Esophagus (tissue), 2 donors: ENCODE measurements around the gene ETV1. TPM values are rescaled to one million over a fixed set of nuclear protein-coding genes. Genes with fewer than 3 reads are reported as not detected.

Source experiments
- H3K27ac ChIP-seq, 2 donors: one replicate each; pipeline ENCODE4 v1.5.1; 2013; ENCODE audit warnings: low read depth in 2 of 2, mild to moderate bottlenecking in 2 of 2, inconsistent platforms in 1 of 2, low read length in 1 of 2, moderate library complexity in 1 of 2
- H3K27me3 ChIP-seq, 2 donors: one replicate each; pipeline ENCODE4 v1.6.1; 2013; ENCODE audit warnings: low read length in 2 of 2, control low read depth in 1 of 2, mild to moderate bottlenecking in 1 of 2; ENCODE audit not compliant: insufficient read depth in 2 of 2, control insufficient read depth in 1 of 2
- H3K36me3 ChIP-seq, 2 donors: one replicate each; pipeline ENCODE4 v1.6.1; 2013; ENCODE audit warnings: low read length in 1 of 2; ENCODE audit not compliant: control insufficient read depth in 2 of 2, insufficient read depth in 2 of 2
- H3K4me1 ChIP-seq, 2 donors: one replicate each; pipeline ENCODE4 v1.6.1; 2013; ENCODE audit warnings: low read length in 1 of 2; ENCODE audit not compliant: control insufficient read depth in 2 of 2, insufficient read depth in 2 of 2
- H3K4me3 ChIP-seq, 2 donors: one replicate each; pipeline ENCODE4 v1.5.1; 2013; ENCODE audit warnings: low read length in 2 of 2, mild to moderate bottlenecking in 2 of 2, low read depth in 1 of 2, moderate library complexity in 1 of 2
- H3K9me3 ChIP-seq, 2 donors: one replicate each; pipeline ENCODE4 v1.6.1; 2013; ENCODE audit warnings: mild to moderate bottlenecking in 2 of 2, low read depth in 1 of 2, low read length in 1 of 2, moderate library complexity in 1 of 2; ENCODE audit not compliant: control insufficient read depth in 2 of 2, insufficient read depth in 1 of 2
- WGBS, 2 donors: extraction: QIAGEN DNeasy Blood & Tissue Kit; methylation state at CpG; one replicate each; pipeline ENCODE4 v1.1.7; 2013; 5-methylcytosine and 5-hydroxymethylcytosine counted together
- polyA plus RNA-seq, 2 donors: library from polyadenylated mRNA; stranded (reverse); fragments of 200-250 nt; gene quantifications; one replicate each; pipeline ENCODE4 v1.2.3, GENCODE V29; 2013
- donor health status: healthy with polysubstance abuse.
- donor health status: Bipolar disorder and iron deficiency.

Gene ETV1
- polyA plus RNA-seq, 2 donors = 0.65 to 1.2 TPM

DNA sequence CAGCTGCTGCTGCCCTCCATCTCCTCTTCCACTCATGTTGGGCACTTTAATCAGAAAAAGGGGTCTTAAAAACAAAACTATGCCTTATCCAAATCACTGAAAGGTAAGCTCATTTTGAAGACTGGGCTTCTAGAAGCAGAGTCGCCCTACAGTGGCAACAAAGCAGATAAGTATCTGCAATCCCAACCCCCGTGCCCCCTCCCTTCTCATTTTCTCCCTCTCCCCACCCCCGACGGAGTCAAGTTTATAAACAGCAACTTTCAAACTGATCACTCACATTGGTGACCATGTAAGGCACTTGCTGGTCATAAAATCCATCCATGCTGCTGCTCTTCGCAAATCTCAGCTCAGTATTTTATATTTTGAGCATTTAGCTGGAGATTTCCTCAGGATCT, 738 bp downstream of the ETV1 start:
- Histone ChIP-seq H3K27me3 (no peaks in the 10 kb centered on the region), H3K4me3 (peak overlapping the region; percentile 75 to 93), H3K4me1 (no peaks in the 10 kb centered on the region), H3K27ac (no peak overlapping the region), H3K36me3 (no peaks in the 10 kb centered on the region), H3K9me3 (no peaks in the 10 kb centered on the region)
- 1 to 9% methylated on average over 5 of the region's 5 CpGs for WGBS, 2 donors

DNA sequence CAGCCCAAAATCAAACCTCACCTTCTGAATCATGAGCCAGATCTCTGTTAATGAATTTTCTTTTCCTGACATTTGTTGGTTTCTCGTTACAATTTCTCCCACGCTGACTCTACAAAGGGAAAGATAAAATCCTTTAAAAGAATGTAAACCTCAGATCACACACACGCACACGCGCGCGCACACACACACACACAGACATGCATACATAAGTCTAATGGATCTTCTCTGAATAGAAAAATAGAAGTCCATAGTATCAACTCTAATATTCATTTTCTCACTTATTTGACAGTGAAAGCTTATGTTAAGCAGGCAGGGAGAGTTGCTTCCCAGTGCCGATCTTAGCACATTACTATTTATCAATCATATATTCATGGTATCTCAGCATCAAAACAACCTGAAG, 1.4 kb downstream of the ETV1 start:
- 18 to 26% methylated on average over 8 of the region's 8 CpGs for WGBS, 2 donors
- no peak overlapping the region for H3K4me3 ChIP-seq
- H3K4me1 ChIP-seq = no peaks in the 10 kb centered on the region
- no peaks in the 10 kb centered on the region for H3K27me3 ChIP-seq
- H3K9me3 ChIP-seq = no peaks in the 10 kb centered on the region
- no peaks in the 10 kb centered on the region for H3K36me3 ChIP-seq
- H3K27ac ChIP-seq = no peak overlapping the region

DNA sequence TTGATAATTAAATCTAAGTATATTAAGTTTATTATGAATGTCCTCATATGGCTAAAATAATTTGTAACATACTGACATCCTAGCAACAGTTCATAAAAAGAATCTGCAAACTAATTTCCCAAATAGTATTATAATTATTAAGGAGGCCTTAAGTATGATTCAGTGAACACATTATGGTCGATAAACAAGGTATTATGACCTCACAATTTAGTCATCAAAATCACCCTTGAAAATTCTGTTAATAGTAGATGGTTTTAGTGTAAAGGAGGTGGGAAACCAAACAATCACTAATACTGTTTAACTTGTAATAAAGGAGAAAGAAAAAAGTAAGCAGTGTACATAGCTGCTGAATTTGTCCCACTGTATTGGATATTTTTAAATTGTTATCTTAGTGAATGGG, 2.1 kb downstream of the ETV1 start:
- no peak overlapping the region for H3K27ac ChIP-seq
- WGBS, 2 donors = 36 to 43% methylated on average over 1 of the region's 1 CpG

DNA sequence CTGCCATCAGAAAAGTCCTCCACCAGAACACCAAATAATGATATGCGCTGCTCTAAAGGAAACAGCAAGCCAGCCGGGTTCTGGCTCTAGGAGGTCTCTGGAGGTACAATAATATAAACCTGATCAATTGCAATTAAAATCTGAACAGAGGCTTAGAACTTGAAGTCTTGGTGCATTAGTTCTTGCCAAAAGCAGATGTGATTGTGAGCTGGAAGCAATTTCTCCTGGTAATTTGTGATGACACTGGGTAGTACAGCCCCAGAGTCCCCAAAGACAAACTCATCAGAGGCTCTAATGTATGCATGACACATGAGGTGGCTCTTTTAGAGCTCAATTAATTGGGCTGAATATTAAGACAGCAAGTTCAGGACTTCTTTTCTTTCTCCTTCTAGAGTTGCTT, 3.3 kb downstream of the ETV1 start:
- Histone ChIP-seq H3K9me3 (no peaks in the 10 kb centered on the region), H3K27ac (no peak overlapping the region), H3K36me3 (no peaks in the 10 kb centered on the region), H3K27me3 (no peaks in the 10 kb centered on the region), H3K4me1 (no peaks in the 10 kb centered on the region), H3K4me3 (no peak overlapping the region)
- 87 to 92% methylated on average over 2 of the region's 2 CpGs for WGBS, 2 donors

More for the DNA sequence above, 2.1 kb downstream of the ETV1 start:
- H3K9me3 ChIP-seq = no peaks in the 10 kb centered on the region
- no peaks in the 10 kb centered on the region for H3K27me3 ChIP-seq
- H3K4me3 ChIP-seq = no peak overlapping the region
- no peaks in the 10 kb centered on the region for H3K36me3 ChIP-seq
- H3K4me1 ChIP-seq = no peaks in the 10 kb centered on the region

DNA sequence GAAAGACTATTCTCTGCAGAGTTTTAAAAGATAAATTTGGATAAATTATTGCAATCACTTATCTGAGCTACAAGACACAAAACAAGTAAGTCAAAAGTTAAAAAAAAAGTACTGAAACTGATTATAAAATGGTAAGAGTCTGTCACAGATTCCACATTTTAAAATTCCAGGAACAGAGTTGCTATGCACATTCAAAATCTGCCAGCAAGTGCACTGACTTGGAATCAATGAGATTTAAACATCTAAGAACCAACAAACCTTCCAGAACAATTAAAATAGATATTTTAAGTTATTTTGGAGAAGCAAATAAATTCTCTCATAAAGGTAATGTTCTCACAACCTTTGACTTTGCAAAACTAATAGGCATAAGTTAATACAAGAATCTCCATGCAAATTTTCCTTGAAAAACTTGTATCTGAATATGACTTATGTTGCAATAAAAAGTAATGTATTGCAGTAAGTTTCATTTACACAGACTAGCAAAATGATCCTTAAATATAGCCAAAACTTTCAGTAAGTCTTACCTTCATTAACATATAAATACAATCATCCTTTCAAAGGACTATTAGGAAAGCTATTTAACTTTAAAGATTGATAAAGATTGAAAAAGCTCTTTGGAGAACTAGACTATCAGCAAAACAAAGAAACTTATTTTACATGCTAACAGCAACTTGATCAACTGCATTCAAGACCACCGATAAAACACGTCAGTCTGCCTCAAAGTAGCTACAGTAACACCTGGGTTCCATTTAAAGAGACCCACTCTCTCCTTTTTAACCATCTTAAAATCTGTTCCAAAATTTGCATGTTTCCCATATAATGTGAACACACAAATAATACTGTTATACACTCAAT, 4.4 kb downstream of the ETV1 start:
- no peaks in the 10 kb centered on the region for H3K4me1 ChIP-seq
- no peaks in the 10 kb centered on the region for H3K27me3 ChIP-seq
- H3K9me3 ChIP-seq = no peaks in the 10 kb centered on the region
- H3K27ac ChIP-seq = no peak overlapping the region
- 81 to 86% methylated on average over 2 of the region's 2 CpGs for WGBS, 2 donors
- H3K4me3 ChIP-seq = no peak overlapping the region
- no peaks in the 10 kb centered on the region for H3K36me3 ChIP-seq

DNA sequence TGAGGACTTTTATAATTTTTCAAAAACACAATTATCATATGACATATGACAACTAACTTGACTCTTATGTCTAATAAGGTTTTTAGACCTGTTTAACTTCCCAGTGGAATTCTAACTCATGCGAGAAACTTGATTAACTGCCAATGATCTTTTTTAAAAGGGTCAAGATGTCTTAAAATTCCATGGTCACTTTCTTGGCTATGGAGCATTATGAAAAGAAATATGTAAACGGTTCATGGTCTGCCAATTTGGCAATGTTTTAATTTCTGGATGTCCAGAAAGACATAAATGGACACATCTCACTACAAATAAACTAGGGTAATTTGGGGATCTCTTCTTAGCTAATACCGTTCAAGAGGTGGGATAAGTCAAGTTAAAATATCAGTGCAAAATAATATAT, 5.4 kb downstream of the ETV1 start:
- Histone ChIP-seq H3K36me3 (no peaks in the 10 kb centered on the region), H3K27me3 (no peaks in the 10 kb centered on the region), H3K9me3 (no peaks in the 10 kb centered on the region), H3K4me1 (no peaks in the 10 kb centered on the region), H3K27ac (no peak overlapping the region), H3K4me3 (no peak overlapping the region)
- 51 to 63% methylated on average over 3 of the region's 3 CpGs for WGBS, 2 donors

DNA sequence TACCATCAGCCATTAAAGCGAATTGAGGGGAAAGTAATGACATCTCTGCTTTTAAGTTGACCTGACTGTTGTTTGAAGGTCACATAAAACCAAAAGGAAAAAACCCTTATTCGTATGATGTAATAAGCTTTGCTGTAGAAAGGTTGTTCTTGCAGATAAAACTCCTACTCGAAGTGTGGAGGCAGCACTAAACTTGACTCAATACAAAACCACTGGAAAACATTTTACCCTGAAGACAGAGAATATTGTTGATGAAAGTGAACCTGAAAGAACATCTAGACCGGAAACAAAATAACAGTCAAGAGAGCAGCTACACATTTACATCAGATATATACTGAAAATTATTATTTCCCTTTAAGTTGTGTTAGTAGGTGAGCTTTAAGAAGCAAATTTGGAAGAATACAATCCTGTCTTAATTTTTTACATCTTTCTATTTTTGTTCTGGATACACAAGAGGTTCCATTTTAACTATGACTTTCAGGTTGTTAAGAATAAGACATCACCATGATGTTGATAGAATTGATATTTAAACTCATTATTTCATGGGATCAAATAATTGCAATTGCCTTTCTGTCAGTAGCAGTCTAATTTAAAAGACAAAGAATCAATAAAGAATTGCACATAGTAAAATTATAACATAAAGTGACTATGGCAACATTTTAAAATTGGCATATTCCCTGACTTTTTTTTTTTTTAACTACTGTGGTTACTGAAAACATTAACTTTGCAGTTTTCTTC, 6.4 kb downstream of the ETV1 start:
- no peaks in the 10 kb centered on the region for H3K9me3 ChIP-seq
- H3K4me1 ChIP-seq = no peaks in the 10 kb centered on the region
- 78 to 84% methylated on average over 4 of the region's 4 CpGs for WGBS, 2 donors
- H3K36me3 ChIP-seq = no peaks in the 10 kb centered on the region
- no peak overlapping the region for H3K4me3 ChIP-seq
- H3K27ac ChIP-seq = no peak overlapping the region
- H3K27me3 ChIP-seq = no peaks in the 10 kb centered on the region

DNA sequence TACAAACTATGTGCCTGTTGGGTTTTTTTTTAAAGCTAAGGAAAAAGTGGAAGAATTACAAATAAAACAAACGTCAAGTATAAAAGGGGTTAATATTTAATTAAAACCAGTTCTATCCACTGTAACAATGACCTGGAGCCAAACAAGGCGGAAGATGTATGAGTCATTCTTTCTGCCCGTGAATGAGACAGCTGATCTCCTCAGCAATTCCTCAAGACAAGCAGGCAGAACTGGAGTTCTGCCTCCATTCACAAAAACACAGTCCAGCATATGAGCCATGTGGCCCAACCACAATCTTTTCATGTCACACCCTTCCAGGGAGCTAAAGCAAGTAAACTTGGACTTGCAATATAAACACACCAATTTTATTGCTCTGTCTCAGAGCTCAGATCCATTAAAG, 8.4 kb downstream of the ETV1 start:
- Histone ChIP-seq H3K27me3 (no peaks in the 10 kb centered on the region), H3K9me3 (no peaks in the 10 kb centered on the region), H3K4me3 (no peak overlapping the region), H3K27ac (no peak overlapping the region), H3K36me3 (no peaks in the 10 kb centered on the region), H3K4me1 (no peaks in the 10 kb centered on the region)
- WGBS, 2 donors = 10 to 11% methylated on average over 3 of the region's 3 CpGs

DNA sequence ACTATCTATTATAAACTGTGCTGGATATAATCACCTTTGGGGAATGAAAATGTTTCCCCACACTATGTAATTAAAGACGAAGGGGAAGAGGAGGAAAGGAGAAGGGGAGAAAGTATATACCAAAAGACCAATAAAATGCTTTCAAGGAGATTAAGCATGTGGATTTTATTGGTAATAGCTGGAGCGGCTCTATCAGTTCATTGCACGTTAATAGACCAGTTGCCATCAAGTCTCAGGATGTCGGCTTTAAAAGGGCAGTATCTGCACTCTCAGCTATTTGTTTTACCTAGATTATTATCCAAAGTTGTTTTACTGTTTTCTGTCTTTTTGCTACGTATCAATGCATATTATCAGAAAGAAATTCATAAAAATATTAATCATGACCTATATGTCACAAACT, 9.0 kb downstream of the ETV1 start:
- H3K27me3 ChIP-seq = no peaks in the 10 kb centered on the region
- 58 to 59% methylated on average over 5 of the region's 5 CpGs for WGBS, 2 donors
- no peaks in the 10 kb centered on the region for H3K9me3 ChIP-seq
- no peak overlapping the region for H3K4me3 ChIP-seq
- H3K27ac ChIP-seq = peak overlapping the region in 1 of 2 donors; percentile 33
- H3K4me1 ChIP-seq = no peaks in the 10 kb centered on the region
- H3K36me3 ChIP-seq = no peaks in the 10 kb centered on the region
